Activated naive CD4-positive, alpha-beta T cell treated with anti-CD3 and anti-CD28 coated beads, Interleukin-2, amount 10 ng/mL, durations not matched to agents 7 days and 5 days (primary cell): ENCODE results near the gene SYNE4.
"Not testable (repeated sequence)": the region's sequence is repeated elsewhere in the genome, so short reads cannot be mapped to it uniquely, and the experiment has no call there.

Source experiments
- CTCF ChIA-PET: fragments of 350-600 bp; sonication (Branson Sonifier 250); formaldehyde crosslinking; loops from one replicate; lab custom pipeline; 2021; ENCODE audit warnings: antibody characterized with exemption; lab: Charles Lee
- DNase-seq: peaks from one replicate; pipeline ENCODE4 v3.0.0-alpha.2; 2020
- H3K27ac Mint-ChIP-seq: one replicate; pipeline ENCODE4 v1.8.0; 2021; ENCODE audit warnings: mild to moderate bottlenecking, moderate library complexity, mixed read lengths
- H3K27me3 Mint-ChIP-seq: one replicate; pipeline ENCODE4 v1.8.0; 2021; ENCODE audit warnings: mild to moderate bottlenecking, mixed read lengths
- H3K36me3 Mint-ChIP-seq: one replicate; pipeline ENCODE4 v1.8.0; 2021; ENCODE audit warnings: mixed read lengths
- H3K4me1 Mint-ChIP-seq: one replicate; pipeline ENCODE4 v1.8.0; 2021; ENCODE audit warnings: mixed read lengths
- H3K4me3 Mint-ChIP-seq: one replicate; pipeline ENCODE4 v1.8.0; 2021; ENCODE audit warnings: mild to moderate bottlenecking, moderate library complexity, mixed read lengths
- H3K9me3 Mint-ChIP-seq: one replicate; pipeline ENCODE4 v1.8.0; 2021; ENCODE audit warnings: mixed read lengths

The SYNE4 gene

GRCh38 chr19:35959040-35959967, 49.3 kb downstream of the SYNE4 start:
- DNase-seq = peak; percentile 81
- CTCF ChIA-PET = interaction anchor here (0.8 to 1.8 kb wide), 9 partner anchors 9 to 96 kb away, joined by 3 to 6 read pairs (median 4); partner anchors contain the start of gene ALKBH6
- peaks cover 6% of the 10 kb centered on the region for H3K36me3 Mint-ChIP-seq
- H3K4me1 Mint-ChIP-seq = peaks cover 24% of the 10 kb centered on the region
- peaks cover 49% of the 10 kb centered on the region for H3K27me3 Mint-ChIP-seq
- peak overlapping the region; percentile 28 for H3K4me3 Mint-ChIP-seq
- H3K9me3 Mint-ChIP-seq = peaks cover 7% of the 10 kb centered on the region
- H3K27ac Mint-ChIP-seq = no peak overlapping the region

GRCh38 chr19:35958660-35959039, 50.0 kb downstream of the SYNE4 start:
- Mint-ChIP-seq H3K27me3 (peaks cover 47% of the 10 kb centered on the region), H3K36me3 (peaks cover 6% of the 10 kb centered on the region), H3K4me3 (peak overlapping the region; percentile 28), H3K9me3 (peaks cover 7% of the 10 kb centered on the region), H3K27ac (no peak overlapping the region), H3K4me1 (peaks cover 30% of the 10 kb centered on the region)
- CTCF ChIA-PET = interaction anchor here (0.8 to 1.8 kb wide), 10 partner anchors 9 to 97 kb away, joined by 3 to 6 read pairs (median 4); partner anchors contain the start of gene ALKBH6
- DNase-seq = no peak

GRCh38 chr19:35957411-35957810, 51.2 kb downstream of the SYNE4 start:
- not testable (repeated sequence) for H3K4me3 Mint-ChIP-seq, H3K27ac Mint-ChIP-seq, DNase-seq, H3K9me3 Mint-ChIP-seq, H3K36me3 Mint-ChIP-seq
- H3K27me3 Mint-ChIP-seq = peaks cover 44% of the 10 kb centered on the region
- CTCF ChIA-PET = interaction anchor here (0.9 to 1.8 kb wide), 2 partner anchors 12 to 16 kb away, joined by 3 to 5 read pairs; no protein-coding TSS in a partner anchor
- H3K4me1 Mint-ChIP-seq = peaks cover 41% of the 10 kb centered on the region

- Mint-ChIP-seq H3K9me3 (peaks cover 7% of the 10 kb centered on the region), H3K36me3 (peaks cover 7% of the 10 kb centered on the region), H3K27ac (no peak overlapping the region), H3K4me3 (no peak overlapping the region), H3K4me1 (peaks cover 53% of the 10 kb centered on the region), H3K27me3 (peaks cover 38% of the 10 kb centered on the region)
- CTCF ChIA-PET = interaction anchor here (0.9 kb wide), 1 partner anchor 58 kb away, joined by 3 read pairs; the partner anchor contains the start of gene ALKBH6
- DNase-seq = no peak
Measured at GRCh38 chr19:35955881-35956634, 52.6 kb downstream of the SYNE4 start.
